Liver (tissue), 3 donors: ENCODE data around the gene VTN.

Source experiments
- EGR1 ChIP-seq, 2 donors: IDR thresholded peaks; 2 replicates each; pipeline ENCODE4 v1.6.1; 2016 to 2018; ENCODE audit warnings: antibody characterized with exemption in 2 of 2, low read depth in 2 of 2
- GABPA ChIP-seq, 2 donors: IDR thresholded peaks in 1 of 2; conservative IDR thresholded peaks in 1 of 2; 2 replicates each; pipeline ENCODE4 v1.6.1; 2016; ENCODE audit warnings: antibody characterized with exemption in 2 of 2, mild to moderate bottlenecking in 1 of 2, moderate library complexity in 1 of 2
- JUND ChIP-seq, 2 donors: IDR thresholded peaks; 2 replicates each; pipeline ENCODE4 v1.6.1; 2016; ENCODE audit warnings: antibody characterized with exemption in 2 of 2
- NR2F2 ChIP-seq: IDR thresholded peaks from 2 replicates; pipeline ENCODE4 v1.6.1; 2016; ENCODE audit warnings: antibody characterized with exemption
- RAD21 ChIP-seq, 2 donors: IDR thresholded peaks; 2 replicates each; pipeline ENCODE4 v1.6.1; 2016; ENCODE audit warnings: antibody characterized with exemption in 2 of 2, mild to moderate bottlenecking in 2 of 2
- RXRA ChIP-seq, 2 donors: IDR thresholded peaks; 2 replicates each; pipeline ENCODE4 v1.6.1; 2017 to 2018; ENCODE audit warnings: antibody characterized with exemption in 2 of 2, mild to moderate bottlenecking in 1 of 2
- TAF1 ChIP-seq: conservative IDR thresholded peaks from 2 replicates; pipeline ENCODE4 v1.6.1; 2016; ENCODE audit warnings: antibody characterized with exemption, mild to moderate bottlenecking
- YY1 ChIP-seq: IDR thresholded peaks from 2 replicates; pipeline ENCODE4 v1.6.1; 2016; ENCODE audit warnings: antibody characterized with exemption, mild to moderate bottlenecking
- TF ChIP-seq, protein P1 (sequence below): IDR thresholded peaks from 2 replicates; pipeline ENCODE4 v1.6.1; 2016; ENCODE audit warnings: antibody characterized with exemption, mild to moderate bottlenecking
- TF ChIP-seq, protein P2 (sequence below): fragments of 150-350 bp; IDR thresholded peaks from 2 replicates; pipeline ENCODE4 v1.5.1; 2017; ENCODE audit warnings: improper control_type of control experiment, low read depth, low read length; ENCODE audit not compliant: missing input control
- TF ChIP-seq, protein P3 (sequence below): IDR thresholded peaks from 2 replicates; pipeline ENCODE4 v1.6.1; 2016; ENCODE audit warnings: antibody characterized with exemption
- TF ChIP-seq, protein P4 (sequence below): IDR thresholded peaks from 2 replicates; pipeline ENCODE4 v1.6.1; 2016; ENCODE audit warnings: antibody characterized with exemption
- TF ChIP-seq, protein P5 (sequence below): IDR thresholded peaks from 2 replicates; pipeline ENCODE4 v1.6.1; 2016; ENCODE audit warnings: antibody characterized with exemption
- donor health status: healthy.
- donor health status: healthy.

DNA sequence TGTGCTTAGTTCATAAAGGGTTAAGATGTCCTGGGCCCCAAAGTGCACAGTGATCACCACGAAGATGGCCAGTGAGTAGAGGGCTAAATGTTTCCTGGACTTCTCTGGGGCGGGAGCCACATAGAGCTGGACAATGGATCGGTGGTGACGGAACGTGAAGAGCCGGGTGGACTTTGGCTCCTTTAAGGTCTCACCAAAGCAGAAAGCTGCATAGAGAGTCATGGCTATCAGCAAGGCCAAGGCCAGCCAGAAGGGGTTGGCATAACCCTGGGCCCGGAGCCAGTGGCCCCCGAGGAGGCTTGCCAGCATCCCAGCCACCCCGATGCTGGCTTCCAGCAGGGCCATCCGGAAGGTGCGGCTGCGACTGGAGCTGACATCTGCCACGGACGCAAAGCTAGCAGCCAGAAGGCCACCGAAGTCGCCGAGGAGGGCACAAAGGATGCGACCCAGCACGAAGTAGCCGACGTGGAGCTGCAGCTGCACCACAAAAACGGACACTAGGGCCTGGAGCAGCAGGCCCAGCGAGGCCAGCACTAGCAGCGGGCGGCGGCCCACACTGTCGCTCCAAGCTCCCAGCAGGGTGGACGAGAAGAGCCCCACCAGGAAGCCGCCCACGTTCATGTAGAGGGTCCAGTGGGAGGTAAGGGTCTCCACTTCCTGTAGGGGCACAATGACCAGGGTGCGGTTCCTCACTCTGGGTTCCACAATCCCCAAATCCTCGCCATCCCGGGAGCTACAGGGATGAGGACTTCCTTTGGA, 34.9 kb upstream of the VTN start:
- TF ChIP-seq, protein P1, sequence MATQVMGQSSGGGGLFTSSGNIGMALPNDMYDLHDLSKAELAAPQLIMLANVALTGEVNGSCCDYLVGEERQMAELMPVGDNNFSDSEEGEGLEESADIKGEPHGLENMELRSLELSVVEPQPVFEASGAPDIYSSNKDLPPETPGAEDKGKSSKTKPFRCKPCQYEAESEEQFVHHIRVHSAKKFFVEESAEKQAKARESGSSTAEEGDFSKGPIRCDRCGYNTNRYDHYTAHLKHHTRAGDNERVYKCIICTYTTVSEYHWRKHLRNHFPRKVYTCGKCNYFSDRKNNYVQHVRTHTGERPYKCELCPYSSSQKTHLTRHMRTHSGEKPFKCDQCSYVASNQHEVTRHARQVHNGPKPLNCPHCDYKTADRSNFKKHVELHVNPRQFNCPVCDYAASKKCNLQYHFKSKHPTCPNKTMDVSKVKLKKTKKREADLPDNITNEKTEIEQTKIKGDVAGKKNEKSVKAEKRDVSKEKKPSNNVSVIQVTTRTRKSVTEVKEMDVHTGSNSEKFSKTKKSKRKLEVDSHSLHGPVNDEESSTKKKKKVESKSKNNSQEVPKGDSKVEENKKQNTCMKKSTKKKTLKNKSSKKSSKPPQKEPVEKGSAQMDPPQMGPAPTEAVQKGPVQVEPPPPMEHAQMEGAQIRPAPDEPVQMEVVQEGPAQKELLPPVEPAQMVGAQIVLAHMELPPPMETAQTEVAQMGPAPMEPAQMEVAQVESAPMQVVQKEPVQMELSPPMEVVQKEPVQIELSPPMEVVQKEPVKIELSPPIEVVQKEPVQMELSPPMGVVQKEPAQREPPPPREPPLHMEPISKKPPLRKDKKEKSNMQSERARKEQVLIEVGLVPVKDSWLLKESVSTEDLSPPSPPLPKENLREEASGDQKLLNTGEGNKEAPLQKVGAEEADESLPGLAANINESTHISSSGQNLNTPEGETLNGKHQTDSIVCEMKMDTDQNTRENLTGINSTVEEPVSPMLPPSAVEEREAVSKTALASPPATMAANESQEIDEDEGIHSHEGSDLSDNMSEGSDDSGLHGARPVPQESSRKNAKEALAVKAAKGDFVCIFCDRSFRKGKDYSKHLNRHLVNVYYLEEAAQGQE, result peak; percentile 75
- TF ChIP-seq, protein P2, sequence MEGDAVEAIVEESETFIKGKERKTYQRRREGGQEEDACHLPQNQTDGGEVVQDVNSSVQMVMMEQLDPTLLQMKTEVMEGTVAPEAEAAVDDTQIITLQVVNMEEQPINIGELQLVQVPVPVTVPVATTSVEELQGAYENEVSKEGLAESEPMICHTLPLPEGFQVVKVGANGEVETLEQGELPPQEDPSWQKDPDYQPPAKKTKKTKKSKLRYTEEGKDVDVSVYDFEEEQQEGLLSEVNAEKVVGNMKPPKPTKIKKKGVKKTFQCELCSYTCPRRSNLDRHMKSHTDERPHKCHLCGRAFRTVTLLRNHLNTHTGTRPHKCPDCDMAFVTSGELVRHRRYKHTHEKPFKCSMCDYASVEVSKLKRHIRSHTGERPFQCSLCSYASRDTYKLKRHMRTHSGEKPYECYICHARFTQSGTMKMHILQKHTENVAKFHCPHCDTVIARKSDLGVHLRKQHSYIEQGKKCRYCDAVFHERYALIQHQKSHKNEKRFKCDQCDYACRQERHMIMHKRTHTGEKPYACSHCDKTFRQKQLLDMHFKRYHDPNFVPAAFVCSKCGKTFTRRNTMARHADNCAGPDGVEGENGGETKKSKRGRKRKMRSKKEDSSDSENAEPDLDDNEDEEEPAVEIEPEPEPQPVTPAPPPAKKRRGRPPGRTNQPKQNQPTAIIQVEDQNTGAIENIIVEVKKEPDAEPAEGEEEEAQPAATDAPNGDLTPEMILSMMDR, result no peak
- TF ChIP-seq, protein P3, sequence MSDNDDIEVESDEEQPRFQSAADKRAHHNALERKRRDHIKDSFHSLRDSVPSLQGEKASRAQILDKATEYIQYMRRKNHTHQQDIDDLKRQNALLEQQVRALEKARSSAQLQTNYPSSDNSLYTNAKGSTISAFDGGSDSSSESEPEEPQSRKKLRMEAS, result peak; percentile 70
- TF ChIP-seq TAF1, result no peak
- TF ChIP-seq YY1, result peak; percentile 66
- TF ChIP-seq, protein P4, sequence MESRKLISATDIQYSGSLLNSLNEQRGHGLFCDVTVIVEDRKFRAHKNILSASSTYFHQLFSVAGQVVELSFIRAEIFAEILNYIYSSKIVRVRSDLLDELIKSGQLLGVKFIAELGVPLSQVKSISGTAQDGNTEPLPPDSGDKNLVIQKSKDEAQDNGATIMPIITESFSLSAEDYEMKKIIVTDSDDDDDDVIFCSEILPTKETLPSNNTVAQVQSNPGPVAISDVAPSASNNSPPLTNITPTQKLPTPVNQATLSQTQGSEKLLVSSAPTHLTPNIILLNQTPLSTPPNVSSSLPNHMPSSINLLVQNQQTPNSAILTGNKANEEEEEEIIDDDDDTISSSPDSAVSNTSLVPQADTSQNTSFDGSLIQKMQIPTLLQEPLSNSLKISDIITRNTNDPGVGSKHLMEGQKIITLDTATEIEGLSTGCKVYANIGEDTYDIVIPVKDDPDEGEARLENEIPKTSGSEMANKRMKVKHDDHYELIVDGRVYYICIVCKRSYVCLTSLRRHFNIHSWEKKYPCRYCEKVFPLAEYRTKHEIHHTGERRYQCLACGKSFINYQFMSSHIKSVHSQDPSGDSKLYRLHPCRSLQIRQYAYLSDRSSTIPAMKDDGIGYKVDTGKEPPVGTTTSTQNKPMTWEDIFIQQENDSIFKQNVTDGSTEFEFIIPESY, result peak; percentile 65
- peak; percentile 82 to 86 for TF ChIP-seq RXRA (IDR thresholded peaks at IDR 0.05)
- peak in 1 of 2 donors; percentile 65 for TF ChIP-seq GABPA (IDR thresholded peaks at IDR 0.05 in 1 of 2, conservative IDR thresholded peaks at IDR 0.05 in 1 of 2)
- TF ChIP-seq NR2F2, result peak; percentile 85
- TF ChIP-seq RAD21 (IDR thresholded peaks at IDR 0.05), result peak; percentile 20 to 45
- TF ChIP-seq JUND (IDR thresholded peaks at IDR 0.05), result peak in 1 of 2 donors; percentile 55
- peak in 1 of 2 donors; percentile 33 for TF ChIP-seq EGR1 (IDR thresholded peaks at IDR 0.05; ENCODE audit: low read depth in 2 of 2)
- TF ChIP-seq, protein P5, sequence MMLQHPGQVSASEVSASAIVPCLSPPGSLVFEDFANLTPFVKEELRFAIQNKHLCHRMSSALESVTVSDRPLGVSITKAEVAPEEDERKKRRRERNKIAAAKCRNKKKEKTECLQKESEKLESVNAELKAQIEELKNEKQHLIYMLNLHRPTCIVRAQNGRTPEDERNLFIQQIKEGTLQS, result no peak
